ENCODE results near the gene ACAP2.
A peak's percentile ranks its signal among the peaks of the same experiment; 100 is the strongest.
"Not testable (repeated sequence)": the region's sequence is repeated elsewhere in the genome, so short reads cannot be mapped to it uniquely, and the experiment has no call there.

The ACAP2 gene

GRCh38 chr3:195443391-195443989 is 670 bp upstream of the ACAP2 start:
- no peak for DNase-seq (ENCODE audit: low read depth in 2 of 2)

- peak; percentile 14 to 17 for DNase-seq (ENCODE audit: low read depth in 2 of 2)
Observed at GRCh38 chr3:195441992-195442572, 738 bp downstream of the ACAP2 start.

GRCh38 chr3:195441476-195441991 is 1.3 kb downstream of the ACAP2 start:
- DNase-seq (ENCODE audit: low read depth in 2 of 2): no peak

GRCh38 chr3:195441051-195441450 is 1.8 kb downstream of the ACAP2 start:
- no peak for DNase-seq (ENCODE audit: low read depth in 2 of 2)

GRCh38 chr3:195440379-195440778 is 2.4 kb downstream of the ACAP2 start:
- DNase-seq (ENCODE audit: low read depth in 2 of 2): no peak

GRCh38 chr3:195438371-195438770 is 4.4 kb downstream of the ACAP2 start:
- DNase-seq (ENCODE audit: low read depth in 2 of 2): no peak

- DNase-seq (ENCODE audit: low read depth in 2 of 2): no peak
Observed at GRCh38 chr3:195425849-195426248, 17.0 kb downstream of the ACAP2 start.

GRCh38 chr3:195423818-195424217 is 19.0 kb downstream of the ACAP2 start:
- DNase-seq (ENCODE audit: low read depth in 2 of 2): no peak

- DNase-seq (ENCODE audit: low read depth in 2 of 2): no peak
Observed at GRCh38 chr3:195421400-195421799, 21.4 kb downstream of the ACAP2 start.

GRCh38 chr3:195416795-195417194 is 26.0 kb downstream of the ACAP2 start:
- DNase-seq (ENCODE audit: low read depth in 2 of 2): no peak

GRCh38 chr3:195411836-195412235 is 31.0 kb downstream of the ACAP2 start:
- DNase-seq (ENCODE audit: low read depth in 2 of 2): no peak

GRCh38 chr3:195410546-195410945 is 32.3 kb downstream of the ACAP2 start:
- DNase-seq (ENCODE audit: low read depth in 2 of 2): no peak

- no peak for DNase-seq (ENCODE audit: low read depth in 2 of 2)
Observed at GRCh38 chr3:195407531-195408409, 35.0 kb downstream of the ACAP2 start.

- DNase-seq (ENCODE audit: low read depth in 2 of 2): no peak
Observed at GRCh38 chr3:195405651-195406050, 37.2 kb downstream of the ACAP2 start.

- DNase-seq (ENCODE audit: low read depth in 2 of 2): no peak
Observed at GRCh38 chr3:195403841-195404408, 38.9 kb downstream of the ACAP2 start.

- DNase-seq (ENCODE audit: low read depth in 2 of 2): no peak
Observed at GRCh38 chr3:195403244-195403643, 39.6 kb downstream of the ACAP2 start.

- DNase-seq (ENCODE audit: low read depth in 2 of 2): no peak
Observed at GRCh38 chr3:195401943-195402342, 40.9 kb downstream of the ACAP2 start.

- DNase-seq (ENCODE audit: low read depth in 2 of 2): not testable (repeated sequence)
Observed at GRCh38 chr3:195398460-195398859, 44.4 kb downstream of the ACAP2 start.

GRCh38 chr3:195397524-195397923 is 45.3 kb downstream of the ACAP2 start:
- no peak for DNase-seq (ENCODE audit: low read depth in 2 of 2)

- no peak for DNase-seq (ENCODE audit: low read depth in 2 of 2)
Observed at GRCh38 chr3:195395208-195395816, 47.5 kb downstream of the ACAP2 start.

GRCh38 chr3:195394700-195395099 is 48.1 kb downstream of the ACAP2 start:
- no peak for DNase-seq (ENCODE audit: low read depth in 2 of 2)

- no peak for DNase-seq (ENCODE audit: low read depth in 2 of 2)
Observed at GRCh38 chr3:195394024-195394423, 48.8 kb downstream of the ACAP2 start.

All from activated CD4-positive, alpha-beta T cell treated with anti-CD3 and anti-CD28 coated beads for 24 hours (primary cell).